ENCODE results near the gene CASS4.

The CASS4 gene

DNA sequence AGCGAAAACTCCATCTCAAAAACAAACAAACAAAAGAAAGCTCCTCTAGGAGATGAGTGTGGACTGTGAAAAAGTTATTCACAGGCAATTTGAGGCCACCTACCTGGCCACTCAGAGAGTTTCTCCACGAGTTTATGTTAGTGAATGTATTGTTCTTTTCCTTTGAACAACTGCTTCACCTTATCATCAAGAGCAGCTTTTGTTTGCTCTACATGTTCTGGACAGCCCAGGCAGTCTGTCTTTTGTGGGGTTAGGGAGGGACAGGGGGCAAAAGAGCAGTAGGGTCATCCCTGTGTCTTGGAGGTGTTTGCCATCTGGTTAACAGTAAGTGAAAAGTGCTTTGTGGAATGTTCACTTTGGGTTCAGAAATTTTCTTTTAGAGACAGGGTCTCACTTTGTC lies 8.0 kb downstream of the CASS4 start:
- Histone ChIP-seq H3K18ac (ENCODE audit: low read length) (no peak overlapping the region), H3K23ac (ENCODE audit: low read depth, low read length, poor library complexity) (no peak overlapping the region), H3K9me3 (replicated peaks in 1 of 2; ENCODE audit: control insufficient read depth in 2 of 2, insufficient read depth in 1 of 2, low read depth in 1 of 2, low read length in 2 of 2) (no peaks in the 10 kb centered on the region), H2BK12ac (ENCODE audit: low read length) (no peak overlapping the region), H3K4ac (ENCODE audit: low read length) (no peak overlapping the region), H3K4me1 (ENCODE audit: control insufficient read depth in 2 of 2, insufficient read depth in 1 of 2, low read depth in 1 of 2, low read length in 2 of 2) (peaks cover 0 to 11% of the 10 kb centered on the region in 2 donors), H2BK15ac (ENCODE audit: low read length) (no peak overlapping the region), H3K4me3 (ENCODE audit: low read length in 2 of 2) (no peak overlapping the region), H2AFZ (ENCODE audit: low read length) (no peak overlapping the region), H2BK5ac (ENCODE audit: low read length) (no peak overlapping the region), H4K8ac (ENCODE audit: low read depth, low read length) (no peak overlapping the region), H3K79me1 (ENCODE audit: low read depth, low read length) (no peaks in the 10 kb centered on the region), H4K91ac (ENCODE audit: low read depth, low read length, poor library complexity) (no peak overlapping the region), H3K27ac (replicated peaks; ENCODE audit: low read length) (no peak overlapping the region), H2BK120ac (ENCODE audit: low read depth, low read length) (no peak overlapping the region), H3K14ac (ENCODE audit: low read length) (no peak overlapping the region), H2AK5ac (ENCODE audit: low read depth, low read length) (no peak overlapping the region), H3K27me3 (ENCODE audit: control insufficient read depth in 3 of 3, insufficient read depth in 3 of 3, low read depth in 1 of 3, low read length in 3 of 3) (no peaks in the 10 kb centered on the region), H3K36me3 (replicated peaks in 1 of 2; ENCODE audit: control insufficient read depth in 2 of 2, insufficient read depth in 2 of 2, low read length in 2 of 2) (no peaks in the 10 kb centered on the region), H3K9ac (ENCODE audit: low read depth, low read length, poor library complexity) (no peak overlapping the region), H3K4me2 (ENCODE audit: insufficient read depth, low read length, poor library complexity, severe bottlenecking) (no peak overlapping the region)
- WGBS, 2 donors (ENCODE audit: extremely low coverage in 2 of 2, insufficient read length in 2 of 2, insufficient replicate concordance in 1 of 2) = no CpG with 5 or more reads among the region's 2 CpGs
- no peak for DNase-seq (ENCODE audit: low spot score)

DNA sequence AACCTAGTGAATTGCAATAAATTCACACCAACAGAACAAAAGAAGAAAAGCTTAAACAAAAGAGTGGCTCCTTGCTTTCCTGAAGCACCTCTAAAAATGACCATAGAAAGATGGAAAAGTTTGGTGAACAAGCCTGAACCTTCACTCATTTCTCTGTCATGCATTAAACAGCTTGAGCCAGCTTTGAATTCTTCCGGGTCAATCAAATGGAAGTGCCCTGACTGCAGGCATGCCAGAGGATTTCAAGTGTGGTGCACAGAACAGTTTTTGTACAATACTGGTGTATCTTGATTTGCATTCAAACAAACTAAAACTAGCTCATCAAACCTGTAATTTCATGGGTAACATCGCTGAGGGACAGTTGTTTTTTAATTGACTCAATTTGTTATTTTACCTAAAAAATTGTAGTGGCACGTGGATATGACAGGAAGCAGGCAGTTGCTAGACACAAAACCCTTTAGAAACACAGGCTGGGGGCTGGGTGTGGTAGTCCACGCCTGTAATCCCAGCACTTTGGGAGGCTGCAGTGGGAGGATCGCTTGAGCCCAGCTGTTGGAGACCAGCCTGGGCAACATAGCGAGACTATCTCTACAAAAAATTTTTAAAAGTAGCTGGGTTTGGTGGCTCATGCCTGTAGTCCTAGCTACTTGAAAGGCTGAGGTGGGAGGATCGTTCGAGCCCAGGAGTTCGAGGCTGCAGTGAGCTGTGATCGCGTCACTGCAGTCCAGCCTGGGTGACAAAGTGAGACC lies 9.1 kb downstream of the CASS4 start:
- Histone ChIP-seq H4K91ac (ENCODE audit: low read depth, low read length, poor library complexity) (no peak overlapping the region), H3K36me3 (replicated peaks in 1 of 2; ENCODE audit: control insufficient read depth in 2 of 2, insufficient read depth in 2 of 2, low read length in 2 of 2) (no peaks in the 10 kb centered on the region), H3K4me1 (ENCODE audit: control insufficient read depth in 2 of 2, insufficient read depth in 1 of 2, low read depth in 1 of 2, low read length in 2 of 2) (peaks cover 0 to 11% of the 10 kb centered on the region in 2 donors), H3K9me3 (replicated peaks in 1 of 2; ENCODE audit: control insufficient read depth in 2 of 2, insufficient read depth in 1 of 2, low read depth in 1 of 2, low read length in 2 of 2) (no peaks in the 10 kb centered on the region), H3K23ac (ENCODE audit: low read depth, low read length, poor library complexity) (no peak overlapping the region), H3K14ac (ENCODE audit: low read length) (no peak overlapping the region), H2BK5ac (ENCODE audit: low read length) (no peak overlapping the region), H2AK5ac (ENCODE audit: low read depth, low read length) (no peak overlapping the region), H4K8ac (ENCODE audit: low read depth, low read length) (no peak overlapping the region), H2AFZ (ENCODE audit: low read length) (no peak overlapping the region), H3K27me3 (ENCODE audit: control insufficient read depth in 3 of 3, insufficient read depth in 3 of 3, low read depth in 1 of 3, low read length in 3 of 3) (no peaks in the 10 kb centered on the region), H3K4ac (ENCODE audit: low read length) (no peak overlapping the region), H3K18ac (ENCODE audit: low read length) (no peak overlapping the region), H3K27ac (replicated peaks; ENCODE audit: low read length) (no peak overlapping the region), H3K4me3 (ENCODE audit: low read length in 2 of 2) (no peak overlapping the region), H3K79me1 (ENCODE audit: low read depth, low read length) (no peaks in the 10 kb centered on the region), H3K4me2 (ENCODE audit: insufficient read depth, low read length, poor library complexity, severe bottlenecking) (no peak overlapping the region), H3K9ac (ENCODE audit: low read depth, low read length, poor library complexity) (no peak overlapping the region), H2BK15ac (ENCODE audit: low read length) (no peak overlapping the region), H2BK120ac (ENCODE audit: low read depth, low read length) (no peak overlapping the region), H2BK12ac (ENCODE audit: low read length) (no peak overlapping the region)
- no peak for DNase-seq (ENCODE audit: low spot score)
- WGBS, 2 donors (ENCODE audit: extremely low coverage in 2 of 2, insufficient read length in 2 of 2, insufficient replicate concordance in 1 of 2) = no CpG with 5 or more reads among the region's 11 CpGs

DNA sequence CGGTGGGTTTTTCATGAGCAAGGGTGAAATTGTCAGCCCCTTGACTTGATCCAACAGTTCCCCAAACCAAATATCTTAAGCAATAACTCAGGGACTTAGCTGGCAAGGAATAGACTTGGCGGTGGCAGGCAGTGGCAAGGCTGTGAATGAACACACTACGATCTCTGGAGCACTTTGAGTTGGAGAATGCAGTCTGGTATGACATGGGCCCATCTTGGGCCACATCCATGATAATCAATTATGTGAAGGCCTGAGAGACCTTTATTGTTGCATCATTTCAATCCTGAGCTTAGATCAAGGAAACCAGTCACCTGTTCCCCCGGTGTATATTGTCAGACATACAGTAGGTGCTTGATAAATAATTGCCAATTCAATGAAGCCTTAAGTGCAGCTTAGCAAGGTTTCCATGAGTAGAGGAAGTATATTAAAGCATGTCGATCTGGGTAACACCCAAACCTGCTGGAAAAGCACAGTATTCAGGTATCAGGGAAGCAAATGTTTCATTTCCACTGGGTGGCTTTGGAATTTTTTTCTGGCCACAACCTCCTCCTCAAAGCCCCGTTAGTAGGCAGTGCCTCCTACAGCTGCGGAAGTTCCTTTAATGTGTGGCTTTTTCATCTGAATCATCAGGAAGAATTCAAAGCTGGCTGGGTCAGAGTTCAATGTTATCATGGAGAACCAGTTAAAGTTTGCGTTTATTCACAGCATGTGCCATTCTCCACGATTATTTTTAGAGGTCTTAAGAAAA lies 10.2 kb downstream of the CASS4 start:
- H3K27ac ChIP-seq (replicated peaks; ENCODE audit: low read length) = no peak overlapping the region
- WGBS, 2 donors (ENCODE audit: extremely low coverage in 2 of 2, insufficient read length in 2 of 2, insufficient replicate concordance in 1 of 2) = no CpG with 5 or more reads among the region's 9 CpGs
- peak overlapping the region; percentile 82 for H2AFZ ChIP-seq (ENCODE audit: low read length)
- H3K14ac ChIP-seq (ENCODE audit: low read length) = no peak overlapping the region
- no peak for DNase-seq (ENCODE audit: low spot score)
- no peak overlapping the region for H3K4me2 ChIP-seq (ENCODE audit: insufficient read depth, low read length, poor library complexity, severe bottlenecking)
- H3K27me3 ChIP-seq (ENCODE audit: control insufficient read depth in 3 of 3, insufficient read depth in 3 of 3, low read depth in 1 of 3, low read length in 3 of 3) = no peaks in the 10 kb centered on the region
- no peak overlapping the region for H3K4me3 ChIP-seq (ENCODE audit: low read length in 2 of 2)
- H2AK5ac ChIP-seq (ENCODE audit: low read depth, low read length) = no peak overlapping the region
- H2BK120ac ChIP-seq (ENCODE audit: low read depth, low read length) = no peak overlapping the region
- H3K79me1 ChIP-seq (ENCODE audit: low read depth, low read length) = no peaks in the 10 kb centered on the region
- no peak overlapping the region for H2BK12ac ChIP-seq (ENCODE audit: low read length)
- no peak overlapping the region for H3K9ac ChIP-seq (ENCODE audit: low read depth, low read length, poor library complexity)
- no peak overlapping the region for H2BK15ac ChIP-seq (ENCODE audit: low read length)
- H3K18ac ChIP-seq (ENCODE audit: low read length) = no peak overlapping the region
- no peak overlapping the region for H2BK5ac ChIP-seq (ENCODE audit: low read length)
- no peak overlapping the region for H4K91ac ChIP-seq (ENCODE audit: low read depth, low read length, poor library complexity)
- H3K36me3 ChIP-seq (replicated peaks in 1 of 2; ENCODE audit: control insufficient read depth in 2 of 2, insufficient read depth in 2 of 2, low read length in 2 of 2) = no peaks in the 10 kb centered on the region
- no peak overlapping the region for H3K23ac ChIP-seq (ENCODE audit: low read depth, low read length, poor library complexity)
- H4K8ac ChIP-seq (ENCODE audit: low read depth, low read length) = no peak overlapping the region
- H3K9me3 ChIP-seq (replicated peaks in 1 of 2; ENCODE audit: control insufficient read depth in 2 of 2, insufficient read depth in 1 of 2, low read depth in 1 of 2, low read length in 2 of 2) = no peaks in the 10 kb centered on the region
- no peak overlapping the region for H3K4ac ChIP-seq (ENCODE audit: low read length)
- peaks cover 0 to 11% of the 10 kb centered on the region in 2 donors for H3K4me1 ChIP-seq (ENCODE audit: control insufficient read depth in 2 of 2, insufficient read depth in 1 of 2, low read depth in 1 of 2, low read length in 2 of 2)

DNA sequence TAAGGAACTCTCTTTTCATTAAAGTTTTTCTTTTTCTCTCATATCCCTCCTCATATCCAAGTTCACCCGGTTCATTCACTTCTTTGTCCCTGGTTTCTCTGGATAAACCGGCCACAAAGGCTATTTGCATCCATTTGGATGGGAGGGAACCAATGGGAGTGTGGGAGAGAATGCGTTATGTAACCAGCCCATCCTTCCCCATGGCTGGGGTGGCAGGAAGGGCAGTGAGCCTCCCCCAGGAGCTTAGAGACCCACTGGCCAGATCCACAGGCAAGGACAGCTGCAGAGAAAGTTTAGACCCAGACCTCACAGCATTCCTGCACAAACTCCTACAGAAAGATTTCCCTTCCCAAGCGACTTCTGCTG lies 10.7 kb downstream of the CASS4 start:
- H2AFZ ChIP-seq (ENCODE audit: low read length) = peak overlapping the region; percentile 82
- H3K4me1 ChIP-seq (ENCODE audit: control insufficient read depth in 2 of 2, insufficient read depth in 1 of 2, low read depth in 1 of 2, low read length in 2 of 2) = peaks cover 0 to 11% of the 10 kb centered on the region in 2 donors
- no peak overlapping the region for H2BK120ac ChIP-seq (ENCODE audit: low read depth, low read length)
- no peaks in the 10 kb centered on the region for H3K9me3 ChIP-seq (replicated peaks in 1 of 2; ENCODE audit: control insufficient read depth in 2 of 2, insufficient read depth in 1 of 2, low read depth in 1 of 2, low read length in 2 of 2)
- no peak overlapping the region for H3K9ac ChIP-seq (ENCODE audit: low read depth, low read length, poor library complexity)
- no peaks in the 10 kb centered on the region for H3K79me1 ChIP-seq (ENCODE audit: low read depth, low read length)
- DNase-seq (ENCODE audit: low spot score) = no peak
- no peak overlapping the region for H2BK12ac ChIP-seq (ENCODE audit: low read length)
- H3K27me3 ChIP-seq (ENCODE audit: control insufficient read depth in 3 of 3, insufficient read depth in 3 of 3, low read depth in 1 of 3, low read length in 3 of 3) = no peaks in the 10 kb centered on the region
- no peak overlapping the region for H3K4me3 ChIP-seq (ENCODE audit: low read length in 2 of 2)
- no peak overlapping the region for H2BK5ac ChIP-seq (ENCODE audit: low read length)
- H3K36me3 ChIP-seq (replicated peaks in 1 of 2; ENCODE audit: control insufficient read depth in 2 of 2, insufficient read depth in 2 of 2, low read length in 2 of 2) = no peaks in the 10 kb centered on the region
- H3K4me2 ChIP-seq (ENCODE audit: insufficient read depth, low read length, poor library complexity, severe bottlenecking) = no peak overlapping the region
- no peak overlapping the region for H3K23ac ChIP-seq (ENCODE audit: low read depth, low read length, poor library complexity)
- H3K18ac ChIP-seq (ENCODE audit: low read length) = no peak overlapping the region
- no peak overlapping the region for H3K27ac ChIP-seq (replicated peaks; ENCODE audit: low read length)
- no peak overlapping the region for H2BK15ac ChIP-seq (ENCODE audit: low read length)
- H4K8ac ChIP-seq (ENCODE audit: low read depth, low read length) = no peak overlapping the region
- no peak overlapping the region for H3K14ac ChIP-seq (ENCODE audit: low read length)
- WGBS, 2 donors (ENCODE audit: extremely low coverage in 2 of 2, insufficient read length in 2 of 2, insufficient replicate concordance in 1 of 2) = no CpG with 5 or more reads among the region's 4 CpGs
- H2AK5ac ChIP-seq (ENCODE audit: low read depth, low read length) = no peak overlapping the region
- no peak overlapping the region for H4K91ac ChIP-seq (ENCODE audit: low read depth, low read length, poor library complexity)
- H3K4ac ChIP-seq (ENCODE audit: low read length) = no peak overlapping the region
